ENCODE measurements around the gene ZDHHC9. TPM values are rescaled to one million over a fixed set of nuclear protein-coding genes. Genes with fewer than 3 reads are reported as not detected.

ZDHHC9 gene
- total RNA-seq, 2 experiments from 2014 or later: 9.0 to 11.0 TPM

DNA sequence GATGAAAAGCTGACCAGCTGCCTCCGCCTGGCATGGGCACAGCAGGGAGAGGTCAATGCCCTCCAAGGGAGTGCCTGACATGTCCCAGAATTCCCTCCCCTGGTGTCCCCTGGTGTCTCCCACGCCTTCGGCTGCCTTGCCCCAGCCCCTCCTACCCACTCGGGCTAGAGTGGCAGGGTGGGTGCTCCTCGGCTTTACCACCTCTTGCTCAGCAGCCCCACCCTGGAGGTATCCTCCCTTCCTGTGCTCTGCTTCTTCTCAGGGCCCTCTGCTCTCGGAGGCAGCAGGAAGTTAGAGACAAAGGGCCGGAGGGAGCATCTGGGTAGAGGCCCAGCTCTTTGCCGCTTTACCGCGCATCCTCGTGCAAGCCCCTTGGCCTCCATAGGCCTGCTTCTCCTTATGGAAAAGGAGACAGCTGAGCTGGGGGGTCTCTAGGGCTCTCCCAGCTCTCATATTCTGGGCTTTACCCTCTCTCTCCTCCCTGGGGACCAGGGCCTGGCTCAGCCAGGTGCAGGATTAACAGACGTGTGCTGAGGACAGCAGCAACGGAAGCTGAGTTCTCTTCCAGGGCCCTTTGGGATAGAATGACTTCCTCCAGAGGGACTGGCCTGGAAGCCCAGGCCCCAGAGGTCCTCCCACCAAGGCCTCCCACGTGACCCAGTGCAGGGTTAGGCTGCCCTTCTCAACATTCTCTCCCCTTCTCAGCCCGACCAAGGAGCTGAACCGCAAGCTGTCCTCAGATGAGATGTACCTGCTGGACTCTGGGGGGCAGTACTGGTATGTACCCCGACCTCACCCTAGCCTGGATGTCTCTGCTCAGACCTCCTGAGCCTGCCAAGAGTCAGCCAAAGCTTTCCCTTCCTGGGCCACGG is 87.7 kb downstream of the ZDHHC9 start:
- ChIA-PET CTCF (interaction anchor here (0.7 to 4.0 kb wide), 13 partner anchors 9 to 272 kb away, joined by 3 to 17 read pairs (median 5); partner anchors contain the start of gene APLN), POLR2A (interaction anchor here (0.8 to 1.3 kb wide), 5 partner anchors 12 to 91 kb away, joined by 3 to 6 read pairs (median 3); no protein-coding TSS in a partner anchor)
- Mint-ChIP-seq H3K36me3 (no peaks in the 10 kb centered on the region), H3K27me3 (no peaks in the 10 kb centered on the region), H3K27ac (peak overlapping the region; percentile 73), H3K4me3 (peak overlapping the region; percentile 47), H3K4me1 (ENCODE audit: low read depth) (peaks cover 55% of the 10 kb centered on the region), H3K9me3 (no peaks in the 10 kb centered on the region)
- intact Hi-C loops (cut with micrococcal nuclease): loop anchor here (10.0 kb wide), 1 partner anchor 151 kb away; no protein-coding TSS in a partner anchor
- DNase-seq: peak; percentile 48

- POLR2A ChIA-PET: no interaction called here
- intact Hi-C loops (cut with micrococcal nuclease): loop anchor here (1.0 to 10.0 kb wide), 2 partner anchors 117 to 150 kb away; no protein-coding TSS in a partner anchor
- no peak overlapping the region for H3K4me3 Mint-ChIP-seq
Observed at GRCh38 chrX:129754056-129755024, 89.3 kb downstream of the ZDHHC9 start.

More at GRCh38 chrX:129754056-129755024, 89.3 kb downstream of the ZDHHC9 start:
- CTCF ChIA-PET: interaction anchor here (1.2 to 4.0 kb wide), 8 partner anchors 10 to 117 kb away, joined by 4 to 17 read pairs (median 6); no protein-coding TSS in a partner anchor
- H3K9me3 Mint-ChIP-seq: no peaks in the 10 kb centered on the region
- no peaks in the 10 kb centered on the region for H3K36me3 Mint-ChIP-seq
- H3K4me1 Mint-ChIP-seq (ENCODE audit: low read depth): peaks cover 39% of the 10 kb centered on the region
- DNase-seq: peak; percentile 46
- no peak overlapping the region for H3K27ac Mint-ChIP-seq
- no peaks in the 10 kb centered on the region for H3K27me3 Mint-ChIP-seq

Other genes starting within 250 kb of the ZDHHC9 start
- gene APLN, start 188.9 kb downstream of the ZDHHC9 start, total RNA-seq: under 1 TPM; 0.26 to 0.36 TPM
- gene XPNPEP2, start 104.9 kb downstream of the ZDHHC9 start, total RNA-seq: under 1 TPM; 0.80 to 0.93 TPM
- 100 to 1,000 TPM; 126 to 133 TPM for gene SASH3, start 63.9 kb downstream of the ZDHHC9 start, total RNA-seq
- 10 to 100 TPM; 29.9 to 31.7 TPM for gene UTP14A, start 62.3 kb upstream of the ZDHHC9 start, total RNA-seq
- 10 to 100 TPM in 1 of 2 experiments, 1 to 10 TPM in 1; 9.2 to 10.5 TPM for gene BCORL1, start 138.7 kb upstream of the ZDHHC9 start, total RNA-seq

Measured in activated CD4-positive, alpha-beta memory T cell treated with anti-CD3 and anti-CD28 coated beads for 36 hours (primary cell).